GM20431 (cell line): ENCODE measurements around the gene SEC14L6.
"Not testable (repeated sequence)": the region's sequence is repeated elsewhere in the genome, so short reads cannot be mapped to it uniquely, and the experiment has no call there.

Source experiments
- in situ Hi-C: fragments of 300-500 bp; cut with MseI, MboI; formaldehyde crosslinking; loops from one replicate; pipeline ENCODE4 v1.15.0; 2020; ENCODE audit warnings: low sequenced_read_pairs; ENCODE audit not compliant: unreplicated experiment

SEC14L6 gene

GRCh38 chr22:30568137-30568805 lies 21.7 kb upstream of the SEC14L6 start:
- in situ Hi-C loops: no loop called here

- in situ Hi-C loops: not testable (repeated sequence)
Observed at GRCh38 chr22:30567277-30567676, 20.7 kb upstream of the SEC14L6 start.

- in situ Hi-C loops: no loop called here
Observed at GRCh38 chr22:30566125-30566524, 19.6 kb upstream of the SEC14L6 start.

- in situ Hi-C loops: no loop called here
Observed at GRCh38 chr22:30565341-30565740, 18.8 kb upstream of the SEC14L6 start.

- in situ Hi-C loops: no loop called here
Observed at GRCh38 chr22:30564761-30565119, 18.2 kb upstream of the SEC14L6 start.

GRCh38 chr22:30564045-30564760 lies 17.7 kb upstream of the SEC14L6 start:
- in situ Hi-C loops: no loop called here

GRCh38 chr22:30562366-30562765 lies 15.8 kb upstream of the SEC14L6 start:
- in situ Hi-C loops: no loop called here

- in situ Hi-C loops: no loop called here
Observed at GRCh38 chr22:30561402-30562189, 15.1 kb upstream of the SEC14L6 start.

GRCh38 chr22:30560643-30561202 lies 14.2 kb upstream of the SEC14L6 start:
- in situ Hi-C loops: not testable (repeated sequence)

- in situ Hi-C loops: no loop called here
Observed at GRCh38 chr22:30559889-30560288, 13.3 kb upstream of the SEC14L6 start.

- in situ Hi-C loops: no loop called here
Observed at GRCh38 chr22:30557243-30557642, 10.7 kb upstream of the SEC14L6 start.

GRCh38 chr22:30556388-30556787 lies 9.8 kb upstream of the SEC14L6 start:
- in situ Hi-C loops: no loop called here

GRCh38 chr22:30555282-30556210 lies 9.0 kb upstream of the SEC14L6 start:
- in situ Hi-C loops: no loop called here

- in situ Hi-C loops: no loop called here
Observed at GRCh38 chr22:30553971-30554370, 7.4 kb upstream of the SEC14L6 start.

- in situ Hi-C loops: no loop called here
Observed at GRCh38 chr22:30552719-30553118, 6.2 kb upstream of the SEC14L6 start.

- in situ Hi-C loops: not testable (repeated sequence)
Observed at GRCh38 chr22:30551813-30552212, 5.3 kb upstream of the SEC14L6 start.

- in situ Hi-C loops: no loop called here
Observed at GRCh38 chr22:30547188-30547587, 647 bp upstream of the SEC14L6 start.

- in situ Hi-C loops: no loop called here
Observed at GRCh38 chr22:30542811-30543188, 3.7 kb downstream of the SEC14L6 start.

- in situ Hi-C loops: no loop called here
Observed at GRCh38 chr22:30541961-30542810, 4.4 kb downstream of the SEC14L6 start.
